ENCODE results near the gene PTPRN2.
"Not testable (repeated sequence)": the region's sequence is repeated elsewhere in the genome, so short reads cannot be mapped to it uniquely, and the experiment has no call there.

Gene PTPRN2

DNA sequence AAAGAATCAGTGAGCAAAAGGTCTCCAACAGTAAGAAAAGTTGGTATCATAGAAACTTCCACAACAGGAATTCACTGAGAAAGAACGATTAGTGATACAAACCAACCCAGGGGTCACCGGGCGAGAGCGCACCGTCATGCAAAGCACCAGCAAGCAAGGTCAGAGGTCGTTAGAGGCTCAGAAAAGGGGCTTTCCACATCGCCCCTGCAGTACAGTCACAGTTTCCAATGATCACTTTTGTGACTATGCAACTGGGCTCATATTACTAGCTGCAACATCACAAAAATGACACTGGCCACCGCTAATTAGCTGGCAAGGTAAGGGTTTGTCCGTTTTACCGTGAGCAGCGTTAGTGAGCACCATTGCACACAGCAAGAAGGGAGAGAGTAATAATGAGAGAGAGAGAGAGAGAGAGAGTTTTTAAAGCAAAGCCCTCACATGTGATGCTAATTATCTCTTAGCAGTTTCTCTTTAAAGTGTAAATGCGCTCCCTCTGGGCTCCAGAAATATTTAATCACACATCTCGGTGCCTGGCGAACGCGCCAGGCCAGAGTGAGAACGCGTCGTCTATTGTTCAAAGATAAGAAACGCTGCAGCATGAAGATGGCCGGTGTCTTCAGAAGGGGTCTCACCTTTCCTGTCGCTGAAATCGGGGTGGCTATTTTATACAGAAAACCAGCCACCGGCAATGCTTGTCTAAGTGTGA is 1013.4 kb downstream of the PTPRN2 start:
- DNase-seq: no peak

GRCh38 chr7:157573244-157573643 is 1014.4 kb downstream of the PTPRN2 start:
- no peak for DNase-seq

DNA sequence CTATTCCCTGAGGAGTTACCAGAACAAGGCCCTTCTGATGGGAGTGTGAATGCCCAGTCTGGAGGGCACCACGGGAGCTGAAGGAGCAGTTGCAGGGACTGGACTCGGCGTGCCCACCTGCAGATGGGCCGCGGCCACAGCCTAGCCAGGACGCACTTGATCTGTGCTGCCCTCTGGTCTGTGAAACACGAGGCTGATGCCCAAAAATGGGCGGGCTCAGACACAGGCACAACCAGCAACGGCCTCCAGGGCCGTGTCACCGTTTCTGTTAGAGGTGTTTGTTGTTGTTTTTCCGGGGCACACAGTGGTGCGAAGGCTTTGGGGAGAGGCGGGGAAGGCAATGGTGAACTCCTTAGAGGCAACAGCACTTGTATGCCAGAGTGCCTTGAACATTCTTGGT is 1015.0 kb downstream of the PTPRN2 start:
- DNase-seq: no peak

DNA sequence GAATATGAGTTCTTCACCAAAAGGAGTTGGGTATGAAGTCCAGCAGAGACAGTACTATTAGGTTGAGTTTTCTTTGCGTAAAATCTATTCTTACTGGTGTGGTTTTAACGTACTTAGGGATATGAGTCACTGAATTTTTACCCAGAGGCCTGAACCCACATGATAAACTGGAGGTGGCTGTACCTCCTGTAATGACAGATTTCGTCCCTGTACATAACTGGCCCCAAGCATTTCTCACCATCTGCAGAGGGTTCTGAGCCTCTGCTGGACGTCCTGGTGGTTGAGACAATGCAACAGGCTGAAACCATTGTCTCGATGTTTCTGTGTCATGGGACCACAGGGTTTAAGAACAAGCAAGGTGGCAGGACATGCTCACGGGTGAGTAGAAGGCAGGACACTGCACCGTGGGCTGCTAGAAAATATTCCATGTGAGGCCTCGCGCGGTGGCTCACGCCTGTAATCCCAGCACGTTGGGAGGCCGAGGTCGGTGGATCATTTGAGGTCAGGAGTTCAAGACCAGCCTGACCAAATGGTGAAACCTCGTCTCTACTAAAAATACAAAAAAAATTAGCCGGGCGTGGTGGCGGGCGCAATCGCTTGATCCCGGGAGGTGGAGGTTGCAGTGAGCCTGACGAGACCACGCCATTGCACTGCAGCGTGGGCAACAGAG is 1017.0 kb downstream of the PTPRN2 start:
- no peak for DNase-seq

GRCh38 chr7:157569967-157570366 is 1017.7 kb downstream of the PTPRN2 start:
- DNase-seq: no peak

DNA sequence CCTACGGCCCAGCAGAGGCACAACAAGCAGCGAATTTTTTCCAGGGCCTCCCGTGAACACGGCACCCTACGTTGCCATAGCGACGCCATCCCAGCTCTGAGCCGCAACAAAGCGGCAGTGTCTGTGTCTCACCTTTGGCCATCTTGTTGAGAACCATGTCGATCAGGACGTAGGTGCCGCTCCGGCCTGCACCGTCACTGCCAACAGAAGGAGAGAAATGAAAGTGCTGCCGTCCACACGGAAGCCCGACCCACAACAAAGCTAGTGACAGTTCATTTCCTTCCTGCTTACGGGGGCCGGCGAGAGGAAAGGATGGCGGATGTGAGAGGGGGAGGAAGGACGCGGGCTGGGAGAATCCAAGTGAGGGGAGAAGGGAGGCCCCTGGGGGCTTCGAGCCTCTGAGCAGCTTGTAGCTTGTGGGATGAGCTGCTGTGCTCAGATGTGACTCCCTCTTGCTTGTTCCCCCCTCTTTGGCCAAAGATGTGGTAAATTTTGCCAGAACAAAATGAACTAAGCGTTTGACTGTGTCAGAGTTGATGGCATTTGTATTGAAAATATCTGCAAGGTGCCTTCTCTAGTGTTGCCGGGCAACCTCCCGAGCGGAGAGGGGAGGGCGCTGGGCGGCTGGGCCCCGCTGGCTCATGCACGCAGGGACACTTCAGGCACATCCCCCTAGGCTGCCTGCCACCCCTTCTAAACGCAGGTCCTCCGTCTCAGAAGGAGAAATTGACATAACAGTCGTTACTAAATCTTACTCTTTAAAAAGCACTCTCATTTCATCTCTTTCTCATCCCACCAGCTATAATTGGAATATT is 1018.6 kb downstream of the PTPRN2 start:
- DNase-seq: no peak

DNA sequence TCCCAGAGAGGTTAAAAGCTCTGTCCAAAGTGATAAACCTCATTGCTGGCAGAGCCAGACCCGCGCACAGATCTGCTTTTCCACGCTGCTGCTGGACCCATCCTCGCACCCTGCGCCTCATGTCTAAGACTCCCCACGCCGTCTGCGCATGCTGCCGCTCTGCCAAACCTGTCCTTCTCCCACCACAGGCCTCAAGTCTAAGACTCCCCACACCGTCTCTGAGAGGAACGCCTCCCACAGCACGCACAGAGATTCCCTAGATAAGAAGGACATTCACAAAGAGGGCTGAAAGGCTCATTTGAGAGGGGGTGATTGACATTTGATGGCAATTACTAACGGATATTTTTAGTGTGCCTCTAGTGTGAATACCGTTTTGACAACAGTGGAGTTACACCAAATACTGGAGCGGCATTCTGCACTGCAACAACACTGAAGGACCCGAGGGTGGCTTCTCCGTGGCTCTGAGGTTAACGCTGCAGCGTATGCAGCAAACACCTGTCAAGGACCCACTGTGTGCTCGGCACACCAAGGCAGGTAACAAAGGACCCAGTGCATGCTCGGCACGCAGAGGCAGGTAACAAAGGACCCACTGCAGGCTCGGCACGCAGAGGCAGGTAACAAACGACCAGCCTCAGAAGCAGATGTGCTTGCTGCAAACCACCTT is 1019.4 kb downstream of the PTPRN2 start:
- DNase-seq: no peak

DNA sequence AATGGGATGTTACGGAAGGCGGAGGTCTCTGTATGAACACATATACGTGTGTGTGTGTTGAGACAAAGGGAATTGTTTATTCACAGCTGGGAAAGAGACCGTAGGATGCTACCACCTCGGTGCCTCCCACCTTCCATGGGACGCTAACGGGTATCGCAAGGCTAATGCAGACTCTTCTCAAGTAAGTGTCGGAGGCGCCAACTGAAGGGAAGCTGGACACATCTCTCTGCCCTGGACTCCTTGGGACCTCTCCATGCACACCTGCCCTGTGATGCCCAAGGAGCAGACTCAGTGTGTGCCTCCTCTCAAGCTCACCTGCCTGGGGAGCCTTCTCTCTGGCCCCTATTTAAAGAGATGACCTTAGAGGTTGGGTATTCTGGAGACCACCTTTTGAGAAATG is 1020.0 kb downstream of the PTPRN2 start:
- DNase-seq: no peak

DNA sequence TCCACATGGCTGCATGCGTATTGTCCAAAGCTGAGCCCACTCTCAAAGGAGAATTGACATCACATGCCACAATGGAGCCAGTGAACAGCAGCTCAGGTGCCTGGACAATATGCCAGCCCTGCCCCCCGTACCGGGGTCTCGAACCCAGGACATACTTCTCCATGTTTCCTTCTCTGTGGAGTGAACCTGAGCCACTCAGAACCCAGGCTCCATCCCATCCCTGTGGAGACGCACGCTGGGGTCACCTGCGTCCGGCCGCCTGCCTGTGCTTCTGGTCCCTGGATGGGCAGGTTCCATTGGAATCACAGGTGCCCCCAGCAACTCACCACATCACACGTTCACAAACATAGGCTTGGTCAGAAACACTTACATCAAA is 1021.0 kb downstream of the PTPRN2 start:
- no peak for DNase-seq

DNA sequence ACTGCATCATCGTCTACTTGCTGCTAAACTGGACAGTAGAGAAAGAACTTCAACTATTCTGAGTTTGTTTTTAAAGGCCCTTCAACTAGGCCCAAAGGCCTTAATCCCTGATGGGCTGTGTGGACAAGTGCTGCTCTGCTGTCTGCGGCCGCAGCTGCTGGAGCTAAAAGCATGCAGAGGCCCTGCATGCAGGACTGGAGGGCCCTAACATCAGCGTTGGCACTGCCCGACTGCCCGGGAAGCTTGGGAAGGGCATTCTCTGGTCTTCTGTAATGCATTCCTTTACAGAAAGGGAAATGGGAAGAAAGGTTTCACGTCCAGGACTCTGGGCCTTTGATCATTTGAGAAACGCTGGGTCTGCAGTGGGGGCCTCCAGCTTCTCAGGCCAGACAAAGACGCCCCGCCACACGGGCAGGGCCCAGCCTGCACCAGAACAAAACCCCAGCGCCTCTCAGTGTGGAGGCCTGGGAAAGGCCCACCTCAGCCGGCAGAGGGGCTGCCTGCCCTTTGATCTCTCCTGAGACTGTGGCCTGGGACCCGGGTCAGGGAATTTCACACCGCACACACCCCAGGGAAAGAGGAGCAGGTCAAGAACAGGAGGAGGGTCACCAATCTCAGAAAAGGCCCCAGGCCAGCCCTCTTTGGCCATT is 1021.5 kb downstream of the PTPRN2 start:
- no peak for DNase-seq

- DNase-seq: no peak
Measured at GRCh38 chr7:157565201-157565626, 1022.4 kb downstream of the PTPRN2 start.

DNA sequence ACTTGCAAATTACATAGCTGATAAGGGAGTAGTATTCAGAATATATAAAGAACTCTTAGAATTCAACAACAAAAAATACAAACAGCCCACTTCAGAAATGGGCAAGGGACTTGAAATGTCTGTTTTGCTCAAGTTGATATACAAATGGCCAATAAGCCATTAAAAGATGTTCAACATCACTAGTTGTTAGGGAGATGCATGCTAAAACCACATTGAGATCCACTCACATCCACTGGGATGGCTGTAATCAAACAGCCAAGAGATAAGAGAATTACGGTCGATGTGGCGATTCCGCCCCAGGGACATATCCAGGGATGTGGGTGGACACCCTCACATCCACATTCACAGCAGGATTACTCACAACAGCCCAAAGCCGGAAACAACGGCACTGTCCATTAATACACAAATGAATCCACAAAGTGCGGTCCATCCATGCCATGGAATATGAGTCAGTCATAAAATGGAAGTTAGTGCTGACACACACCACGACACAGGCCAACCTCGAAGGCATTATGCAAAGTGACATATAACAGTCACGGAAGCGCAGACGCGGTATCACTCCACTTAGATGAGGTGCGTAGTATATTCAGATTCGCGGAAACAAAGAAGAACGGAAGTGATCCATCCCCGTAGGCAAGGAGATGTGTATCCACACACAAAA is 1023.0 kb downstream of the PTPRN2 start:
- no peak for DNase-seq

GRCh38 chr7:157563467-157564135 is 1024.0 kb downstream of the PTPRN2 start:
- not testable (repeated sequence) for DNase-seq

DNA sequence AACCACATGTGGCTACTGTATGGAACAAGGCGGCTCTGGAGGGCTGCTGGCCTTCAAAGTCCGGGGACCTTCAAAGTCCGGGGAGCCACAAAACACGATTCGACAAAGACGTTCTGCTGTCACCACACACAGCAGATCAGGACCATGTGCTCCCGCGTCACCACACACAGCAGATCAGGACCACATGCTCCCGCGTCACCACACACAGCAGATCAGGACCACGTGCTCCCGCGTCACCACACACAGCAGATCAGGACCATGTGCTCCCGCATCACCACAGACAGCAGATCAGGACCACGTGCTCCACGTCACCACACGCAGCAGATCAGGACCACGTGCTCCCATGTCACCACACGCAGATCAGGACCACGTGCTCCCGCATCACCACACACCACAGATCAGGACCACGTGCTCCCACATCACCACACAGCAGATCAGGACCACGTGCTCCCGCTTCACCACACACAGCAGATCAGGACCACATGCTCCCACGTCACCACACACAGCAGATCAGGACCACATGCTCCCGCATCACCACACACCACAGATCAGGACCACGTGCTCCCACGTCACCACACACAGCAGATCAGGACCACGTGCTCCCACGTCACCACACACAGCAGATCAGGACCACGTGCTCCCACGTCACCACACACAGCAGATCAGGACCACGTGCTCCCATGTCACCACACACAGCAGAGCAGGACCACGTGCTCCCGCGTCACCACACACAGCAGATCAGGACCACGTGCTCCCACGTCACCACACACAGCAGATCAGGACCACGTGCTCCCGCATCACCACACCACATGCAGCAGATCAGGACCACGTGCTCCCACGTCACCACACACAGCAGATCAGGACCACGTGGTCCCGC is 1024.9 kb downstream of the PTPRN2 start:
- not testable (repeated sequence) for DNase-seq

DNA sequence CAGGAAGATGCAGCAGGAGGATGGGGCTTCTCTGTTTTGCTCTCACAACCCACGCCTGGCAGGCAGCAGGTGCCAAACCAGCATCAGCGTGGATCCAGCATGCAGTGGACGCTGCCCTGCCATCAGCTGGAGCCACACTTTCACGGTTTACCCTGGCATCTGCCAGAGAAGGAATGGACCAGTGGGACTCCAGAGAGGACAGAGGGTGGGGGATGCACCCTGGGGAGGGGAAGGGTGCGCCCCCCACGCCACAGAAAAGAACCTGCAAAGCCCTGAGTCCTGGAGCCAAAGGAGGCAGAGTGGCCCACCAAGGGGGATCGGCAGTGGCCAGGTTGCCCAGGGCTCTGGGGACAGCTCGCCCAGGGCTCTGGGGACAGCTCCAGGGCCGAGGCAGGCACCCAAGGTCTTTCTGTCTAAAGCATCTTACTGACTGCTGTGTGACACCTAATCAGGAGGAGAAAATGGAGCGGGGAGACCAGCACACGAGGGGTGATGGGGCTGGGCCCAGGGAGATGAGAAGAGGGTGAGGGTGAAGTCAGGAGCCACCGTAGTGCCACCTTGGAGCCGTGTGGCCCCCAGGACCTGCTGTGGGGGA is 1025.7 kb downstream of the PTPRN2 start:
- no peak for DNase-seq

DNA sequence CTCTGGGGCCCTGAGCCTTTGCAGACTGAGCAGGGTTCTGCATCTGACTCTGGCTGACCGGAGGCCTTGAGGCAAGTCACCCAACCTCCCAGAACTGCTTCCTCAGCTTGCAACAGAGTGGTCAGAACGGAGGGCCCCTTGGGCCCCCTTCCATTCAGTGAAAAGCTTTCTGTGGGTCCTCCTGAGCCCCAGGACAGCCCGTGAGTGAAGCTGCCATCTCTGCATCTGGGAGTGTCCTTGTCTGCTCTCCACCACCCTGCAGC is 1026.2 kb downstream of the PTPRN2 start:
- DNase-seq: no peak

DNA sequence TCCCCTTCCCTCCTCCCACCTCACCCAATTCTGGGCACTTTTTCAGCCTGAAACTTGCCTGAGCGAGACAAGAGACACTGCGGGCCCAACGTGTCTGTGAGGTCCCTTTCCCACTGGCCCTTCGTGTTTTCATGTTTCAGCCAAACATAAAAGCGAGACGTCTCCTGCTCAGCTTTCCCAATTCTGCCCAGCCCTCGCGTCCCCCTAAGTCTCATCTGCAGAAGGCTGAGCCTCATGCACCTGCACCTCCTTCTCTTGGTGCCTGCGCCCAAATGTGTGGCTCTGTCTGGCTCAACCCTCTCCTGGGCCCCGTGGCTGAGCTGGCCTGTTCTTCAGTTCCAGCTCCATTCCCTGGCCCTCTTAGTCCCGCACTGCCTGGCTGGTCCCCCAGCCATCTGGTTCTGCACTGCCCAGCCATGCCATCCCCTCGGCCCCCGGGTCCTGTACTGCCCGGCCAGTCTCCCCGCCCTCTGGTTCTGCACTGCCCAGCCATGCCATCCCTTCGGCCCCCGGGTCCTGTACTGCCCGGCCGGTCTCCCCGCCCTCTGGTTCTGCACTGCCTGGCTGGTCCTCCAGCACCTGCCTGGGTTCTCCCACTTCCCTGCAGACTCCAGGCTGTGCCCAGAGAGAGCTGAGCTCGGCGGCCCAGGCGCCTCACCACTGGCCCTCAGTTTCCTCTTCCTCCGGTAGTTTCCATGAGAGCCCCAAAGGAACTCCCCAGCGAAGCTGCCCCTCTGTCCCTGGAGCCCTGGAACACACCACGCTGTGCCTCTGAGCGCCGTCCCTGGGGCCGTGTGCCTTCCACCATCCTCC is 1026.7 kb downstream of the PTPRN2 start:
- DNase-seq: no peak

- no peak for DNase-seq
Measured at GRCh38 chr7:157560258-157560654, 1027.4 kb downstream of the PTPRN2 start.

GRCh38 chr7:157559596-157560257 is 1027.9 kb downstream of the PTPRN2 start:
- DNase-seq: no peak
